ENCODE data around the gene HSPA1B.

- no peak for TF ChIP-seq CTCF (IDR thresholded peaks at IDR 0.05; ENCODE audit: insufficient read depth, low read length)
- TF ChIP-seq POLR2AphosphoS5 (IDR thresholded peaks at IDR 0.05; ENCODE audit: low read depth): no peak
These were observed 48.3 kb downstream of the HSPA1B start for GRCh38 chr6:31875877-31876276.
